GOT3 (cell line): ENCODE data around the gene LRP1B.

Experiments used
- DNase-seq: peaks from one replicate; lab custom pipeline; 2025; ENCODE audit warnings: mixed read lengths; lab: John Stamatoyannopoulos, UW

Gene LRP1B

GRCh38 chr2:141666191-141666590 lies 464.6 kb downstream of the LRP1B start:
- no peak for DNase-seq

GRCh38 chr2:141660232-141660631 lies 470.6 kb downstream of the LRP1B start:
- DNase-seq, result no peak

- DNase-seq, result no peak
Observed at GRCh38 chr2:141654311-141654710, 476.5 kb downstream of the LRP1B start.

GRCh38 chr2:141653184-141653583 lies 477.6 kb downstream of the LRP1B start:
- DNase-seq, result no peak

GRCh38 chr2:141652308-141652707 lies 478.5 kb downstream of the LRP1B start:
- no peak for DNase-seq

- no peak for DNase-seq
Observed at GRCh38 chr2:141647353-141647752, 483.5 kb downstream of the LRP1B start.

GRCh38 chr2:141641462-141641861 lies 489.4 kb downstream of the LRP1B start:
- no peak for DNase-seq

- no peak for DNase-seq
Observed at GRCh38 chr2:141639809-141640208, 491.0 kb downstream of the LRP1B start.

- no peak for DNase-seq
Observed at GRCh38 chr2:141633132-141633531, 497.7 kb downstream of the LRP1B start.

- DNase-seq, result no peak
Observed at GRCh38 chr2:141630407-141630930, 500.3 kb downstream of the LRP1B start.

- DNase-seq, result no peak
Observed at GRCh38 chr2:141620372-141620771, 510.4 kb downstream of the LRP1B start.

GRCh38 chr2:141618457-141618856 lies 512.4 kb downstream of the LRP1B start:
- no peak for DNase-seq

- DNase-seq, result no peak
Observed at GRCh38 chr2:141611981-141612380, 518.8 kb downstream of the LRP1B start.

- DNase-seq, result no peak
Observed at GRCh38 chr2:141611176-141611571, 519.6 kb downstream of the LRP1B start.

GRCh38 chr2:141610564-141611175 lies 520.1 kb downstream of the LRP1B start:
- no peak for DNase-seq

- no peak for DNase-seq
Observed at GRCh38 chr2:141605163-141605562, 525.7 kb downstream of the LRP1B start.

GRCh38 chr2:141601511-141602152 lies 529.2 kb downstream of the LRP1B start:
- DNase-seq, result no peak

GRCh38 chr2:141599721-141600120 lies 531.1 kb downstream of the LRP1B start:
- DNase-seq, result no peak

- no peak for DNase-seq
Observed at GRCh38 chr2:141598982-141599381, 531.8 kb downstream of the LRP1B start.

- no peak for DNase-seq
Observed at GRCh38 chr2:141595316-141595920, 535.4 kb downstream of the LRP1B start.

- DNase-seq, result no peak
Observed at GRCh38 chr2:141591787-141592186, 539.0 kb downstream of the LRP1B start.

GRCh38 chr2:141590620-141591019 lies 540.2 kb downstream of the LRP1B start:
- no peak for DNase-seq

GRCh38 chr2:141589314-141589713 lies 541.5 kb downstream of the LRP1B start:
- DNase-seq, result no peak
